ENCODE data around the gene MATN4.

GRCh38 chr20:45340236-45340847 is 32.2 kb upstream of the MATN4 start:
- TF ChIP-seq EZH2 (IDR thresholded peaks at IDR 0.05; ENCODE audit: borderline replicate concordance, insufficient read depth, low read depth, low read length, poor library complexity, severe bottlenecking): no peak
- no peak for TF ChIP-seq CTCF (IDR thresholded peaks at IDR 0.05)
